ENCODE data around the gene TTYH1.

Gene TTYH1

GRCh38 chr19:54392105-54392504 lies 23.2 kb upstream of the TTYH1 start:
- DNase-seq (ENCODE audit: low read depth in 2 of 2) = no peak

- DNase-seq (ENCODE audit: low read depth in 2 of 2) = no peak
Observed at GRCh38 chr19:54393381-54393780, 21.9 kb upstream of the TTYH1 start.

GRCh38 chr19:54395685-54396084 lies 19.6 kb upstream of the TTYH1 start:
- DNase-seq (ENCODE audit: low read depth in 2 of 2) = no peak

- no peak for DNase-seq (ENCODE audit: low read depth in 2 of 2)
Observed at GRCh38 chr19:54399189-54399588, 16.1 kb upstream of the TTYH1 start.

GRCh38 chr19:54400913-54401312 lies 14.4 kb upstream of the TTYH1 start:
- DNase-seq (ENCODE audit: low read depth in 2 of 2) = no peak

GRCh38 chr19:54403054-54403453 lies 12.2 kb upstream of the TTYH1 start:
- no peak for DNase-seq (ENCODE audit: low read depth in 2 of 2)

GRCh38 chr19:54405628-54406027 lies 9.6 kb upstream of the TTYH1 start:
- no peak for DNase-seq (ENCODE audit: low read depth in 2 of 2)

- DNase-seq (ENCODE audit: low read depth in 2 of 2) = no peak
Observed at GRCh38 chr19:54407780-54408179, 7.5 kb upstream of the TTYH1 start.

GRCh38 chr19:54408456-54409026 lies 6.7 kb upstream of the TTYH1 start:
- no peak for DNase-seq (ENCODE audit: low read depth in 2 of 2)

- no peak for DNase-seq (ENCODE audit: low read depth in 2 of 2)
Observed at GRCh38 chr19:54411033-54411432, 4.2 kb upstream of the TTYH1 start.

GRCh38 chr19:54412877-54413276 lies 2.4 kb upstream of the TTYH1 start:
- no peak for DNase-seq (ENCODE audit: low read depth in 2 of 2)

- no peak for DNase-seq (ENCODE audit: low read depth in 2 of 2)
Observed at GRCh38 chr19:54414156-54414555, 1.1 kb upstream of the TTYH1 start.

- no peak for DNase-seq (ENCODE audit: low read depth in 2 of 2)
Observed at GRCh38 chr19:54415901-54416673, 823 bp downstream of the TTYH1 start.

GRCh38 chr19:54416695-54417491 lies 1.6 kb downstream of the TTYH1 start:
- no peak for DNase-seq (ENCODE audit: low read depth in 2 of 2)

GRCh38 chr19:54418030-54418929 lies 3.0 kb downstream of the TTYH1 start:
- no peak for DNase-seq (ENCODE audit: low read depth in 2 of 2)

- no peak for DNase-seq (ENCODE audit: low read depth in 2 of 2)
Observed at GRCh38 chr19:54418930-54419800, 3.9 kb downstream of the TTYH1 start.

- DNase-seq (ENCODE audit: low read depth in 2 of 2) = no peak
Observed at GRCh38 chr19:54420068-54420382, 4.8 kb downstream of the TTYH1 start.

- no peak for DNase-seq (ENCODE audit: low read depth in 2 of 2)
Observed at GRCh38 chr19:54420383-54421168, 5.3 kb downstream of the TTYH1 start.

GRCh38 chr19:54421169-54421516 lies 5.9 kb downstream of the TTYH1 start:
- DNase-seq (ENCODE audit: low read depth in 2 of 2) = no peak

GRCh38 chr19:54421521-54421920 lies 6.3 kb downstream of the TTYH1 start:
- no peak for DNase-seq (ENCODE audit: low read depth in 2 of 2)
